Psoas muscle (tissue), 8 donors: ENCODE data around the gene ADM2. TPM values are rescaled to one million over a fixed set of nuclear protein-coding genes. Genes with fewer than 3 reads are reported as not detected.

Experiments used
- ATAC-seq, 4 donors: fragments of 200-7000 bp; cut with Tn5 transposase; one replicate each; pipeline ENCODE4 v1.9.1; 2020; ENCODE audit warnings: moderate library complexity in 3 of 4, mild to moderate bottlenecking in 2 of 4
- DNase-seq, 2 donors: peaks; one replicate each; pipeline ENCODE4 v3.0.0-alpha.2; 2020
- H3K27ac ChIP-seq: fragments of 200-600 bp; one replicate; pipeline ENCODE4 v1.8.0; 2022
- H3K27me3 ChIP-seq, 3 donors: fragments of 200-600 bp in 1 of 3; one replicate each; pipeline versions ENCODE4 v1.6.1 to v1.8.0; 2013 to 2022; ENCODE audit warnings: low read length in 2 of 3, mild to moderate bottlenecking in 2 of 3, moderate library complexity in 1 of 3; ENCODE audit not compliant: insufficient read depth in 3 of 3
- H3K36me3 ChIP-seq, 2 donors: fragments of 200-600 bp in 1 of 2; one replicate each; pipeline versions ENCODE4 v1.6.1 to v1.8.0; 2013 to 2022; ENCODE audit warnings: low read depth in 1 of 2, mild to moderate bottlenecking in 1 of 2, moderate library complexity in 1 of 2; ENCODE audit not compliant: insufficient read depth in 1 of 2
- H3K4me1 ChIP-seq: fragments of 200-600 bp; one replicate; pipeline ENCODE4 v1.8.0; 2022
- H3K4me3 ChIP-seq: fragments of 200-600 bp; one replicate; pipeline ENCODE4 v1.8.0; 2022; ENCODE audit warnings: mild to moderate bottlenecking
- H3K9me3 ChIP-seq: fragments of 200-600 bp; one replicate; pipeline ENCODE4 v1.8.0; 2022
- WGBS, 3 donors: extraction: QIAGEN DNeasy Blood & Tissue Kit; methylation state at CpG; one replicate each; pipeline versions ENCODE4 v1.1.6 to v1.1.7; 2013; 5-methylcytosine and 5-hydroxymethylcytosine counted together
- intact Hi-C, 2 donors: fragments of 100-400 bp; cut with DNase I; formaldehyde crosslinking; loops; one replicate each; pipeline versions ENCODE4 v1.11.0 to v1.14.2; 2022
- polyA plus RNA-seq, 3 donors: library from polyadenylated mRNA; stranded (reverse); fragments of 200-250 nt; gene quantifications; one replicate each; pipeline ENCODE4 v1.2.3, GENCODE V29; 2013
- total RNA-seq, 4 donors: library from RNA; stranded (reverse); fragmentation: NEBNext Ultra II Directional in 2 of 4; extraction: Animal tissue kit (Norgen Biotek cat#: 25700) in 2 of 4; gene quantifications; one replicate each; pipeline versions ENCODE4 v1.2.1 to v1.2.4, GENCODE V29; 2021 to 2023
- TF ChIP-seq, protein P1 (sequence below): fragments of 200-600 bp; IDR thresholded peaks from one replicate; pipeline ENCODE4 v1.8.0; 2022; ENCODE audit warnings: antibody characterized with exemption
- donor health status: healthy with polysubstance abuse.
- donor health status: DM: no; HTN: no; CAD: no; lungs with moderate emphysema.
- donor health status: Bipolar disorder and iron deficiency.
- donor health status: healthy.
- donor health status: DM: yes; HTN: yes; CAD: no.
- donor health status: DM: no; HTN: no; CAD: no.
- donor health status: DM: no; HTN: no; CAD: no.
- donor health status: DM: yes; HTN: yes; CAD: no.

The ADM2 gene
- total and polyA plus RNA-seq, 7 donors = 0.01 to 0.21 (median 0.05) TPM; not detected in 4

DNA sequence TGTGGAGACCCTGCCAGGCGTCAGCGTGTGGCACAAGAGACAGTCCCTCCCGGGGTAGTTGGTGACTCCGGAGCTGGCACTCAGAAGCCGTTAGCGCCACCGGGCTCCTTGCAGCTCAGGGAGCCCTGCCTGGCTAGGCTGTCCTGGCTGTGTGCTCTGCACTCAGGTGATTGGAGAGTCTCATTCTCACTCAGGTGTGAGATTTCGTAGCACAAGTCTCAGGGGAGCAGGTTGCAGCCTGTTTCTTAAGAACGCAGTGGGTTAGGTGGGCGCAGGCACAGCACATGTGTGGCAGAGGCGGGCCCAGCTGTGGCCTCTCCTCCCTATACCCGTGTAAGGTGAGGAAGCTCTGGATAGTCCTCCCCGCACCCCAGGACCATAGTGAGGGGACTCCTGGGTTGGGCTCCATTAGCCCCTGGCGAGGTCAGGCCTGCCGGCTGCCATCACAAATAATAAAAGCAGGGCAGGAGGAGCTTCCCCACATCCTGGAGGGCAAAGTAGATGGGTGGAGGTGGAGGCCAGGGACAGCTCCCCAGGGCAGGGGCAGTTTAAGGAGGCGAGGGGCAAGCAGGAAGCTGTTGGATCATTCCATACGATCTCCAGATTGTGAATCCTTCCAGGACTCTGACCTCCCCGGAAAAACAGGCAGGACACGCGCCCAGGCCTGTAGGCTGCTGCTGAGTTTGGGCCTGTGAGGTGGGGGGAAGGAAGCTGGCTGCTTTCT lies 45.9 kb upstream of the ADM2 start:
- intact Hi-C loops = no loop called here
- TF ChIP-seq, protein P1, sequence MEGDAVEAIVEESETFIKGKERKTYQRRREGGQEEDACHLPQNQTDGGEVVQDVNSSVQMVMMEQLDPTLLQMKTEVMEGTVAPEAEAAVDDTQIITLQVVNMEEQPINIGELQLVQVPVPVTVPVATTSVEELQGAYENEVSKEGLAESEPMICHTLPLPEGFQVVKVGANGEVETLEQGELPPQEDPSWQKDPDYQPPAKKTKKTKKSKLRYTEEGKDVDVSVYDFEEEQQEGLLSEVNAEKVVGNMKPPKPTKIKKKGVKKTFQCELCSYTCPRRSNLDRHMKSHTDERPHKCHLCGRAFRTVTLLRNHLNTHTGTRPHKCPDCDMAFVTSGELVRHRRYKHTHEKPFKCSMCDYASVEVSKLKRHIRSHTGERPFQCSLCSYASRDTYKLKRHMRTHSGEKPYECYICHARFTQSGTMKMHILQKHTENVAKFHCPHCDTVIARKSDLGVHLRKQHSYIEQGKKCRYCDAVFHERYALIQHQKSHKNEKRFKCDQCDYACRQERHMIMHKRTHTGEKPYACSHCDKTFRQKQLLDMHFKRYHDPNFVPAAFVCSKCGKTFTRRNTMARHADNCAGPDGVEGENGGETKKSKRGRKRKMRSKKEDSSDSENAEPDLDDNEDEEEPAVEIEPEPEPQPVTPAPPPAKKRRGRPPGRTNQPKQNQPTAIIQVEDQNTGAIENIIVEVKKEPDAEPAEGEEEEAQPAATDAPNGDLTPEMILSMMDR = no peak

GRCh38 chr22:50436015-50436830 lies 45.1 kb upstream of the ADM2 start:
- no peak overlapping the region for H3K27ac ChIP-seq
- 87 to 90% (median 89%) methylated on average over 37 of the region's 37 CpGs for WGBS, 3 donors
- no peaks in the 10 kb centered on the region for H3K9me3 ChIP-seq
- H3K27me3 ChIP-seq = no peaks in the 10 kb centered on the region
- DNase-seq (peak in 1 of 2 donors; percentile 12), ATAC-seq (no peak)
- no peaks in the 10 kb centered on the region for H3K4me1 ChIP-seq
- TF ChIP-seq, protein P1 = no peak
- intact Hi-C loops = no loop called here
- no peak overlapping the region for H3K4me3 ChIP-seq
- peaks cover 13 to 84% of the 10 kb centered on the region in 2 donors for H3K36me3 ChIP-seq

More for the DNA sequence above, 45.9 kb upstream of the ADM2 start:
- H3K4me1 ChIP-seq = no peaks in the 10 kb centered on the region
- whole genome bisulfite sequencing, 3 donors = 88 to 90% (median 88%) methylated on average over 20 of the region's 20 CpGs
- peaks cover 8 to 84% of the 10 kb centered on the region in 2 donors for H3K36me3 ChIP-seq
- H3K9me3 ChIP-seq = no peaks in the 10 kb centered on the region
- no peak overlapping the region for H3K4me3 ChIP-seq
- no peak overlapping the region for H3K27ac ChIP-seq
- DNase-seq (peak in 1 of 2 donors; percentile 3), ATAC-seq (no peak)
- H3K27me3 ChIP-seq = no peaks in the 10 kb centered on the region

GRCh38 chr22:50436841-50437341 lies 44.5 kb upstream of the ADM2 start:
- TF ChIP-seq, protein P1 = no peak
- Histone ChIP-seq H3K9me3 (no peaks in the 10 kb centered on the region), H3K4me3 (no peak overlapping the region), H3K36me3 (peaks cover 9 to 80% of the 10 kb centered on the region in 2 donors), H3K27ac (no peak overlapping the region), H3K27me3 (no peaks in the 10 kb centered on the region), H3K4me1 (no peaks in the 10 kb centered on the region)
- 92 to 94% (median 93%) methylated on average over 25 of the region's 25 CpGs for WGBS, 3 donors
- peak; percentile 2 to 51 for DNase-seq
- intact Hi-C loops = no loop called here
- no peak for ATAC-seq

GRCh38 chr22:50437511-50438304 lies 43.6 kb upstream of the ADM2 start:
- intact Hi-C loops = no loop called here
- WGBS, 3 donors = 83 to 85% (median 84%) methylated on average over 35 to 36 of the region's 36 CpGs
- Histone ChIP-seq H3K9me3 (no peaks in the 10 kb centered on the region), H3K27ac (no peak overlapping the region), H3K4me1 (no peaks in the 10 kb centered on the region), H3K36me3 (peaks cover 9 to 72% of the 10 kb centered on the region in 2 donors), H3K27me3 (no peaks in the 10 kb centered on the region), H3K4me3 (no peak overlapping the region)
- ATAC-seq (no peak), DNase-seq (peak in 1 of 2 donors; percentile 7)
- TF ChIP-seq, protein P1 = no peak
